Neural progenitor cell (in vitro differentiated cells): Measurements from ENCODE around the gene TFB2M. TPM values are rescaled to one million over a fixed set of nuclear protein-coding genes. Genes with fewer than 3 reads are reported as not detected.

ENCODE experiments used
- DNase-seq: peaks from one replicate; pipeline ENCODE4 v3.0.0-alpha.2; 2016; ENCODE audit warnings: low spot score
- H2AFZ ChIP-seq: fragments of 200-600 bp; sonication (generic); replicated peaks from 2 replicates; pipeline ENCODE4 v1.6.1; 2016; ENCODE audit warnings: antibody characterized with exemption
- H3F3A ChIP-seq: fragments of 200-600 bp; sonication (generic); 2 replicates; pipeline ENCODE4 v1.6.1; 2016; ENCODE audit warnings: antibody characterized with exemption, low read depth
- H3K27ac ChIP-seq: fragments of 200-600 bp; sonication (generic); 2 replicates; pipeline ENCODE4 v1.5.1; 2016; ENCODE audit warnings: mild to moderate bottlenecking
- H3K27me3 ChIP-seq: fragments of 200-600 bp; sonication (generic); 2 replicates; pipeline ENCODE4 v1.6.1; 2016; ENCODE audit warnings: mild to moderate bottlenecking, moderate library complexity
- H3K36me3 ChIP-seq: fragments of 200-600 bp; sonication (generic); 2 replicates; pipeline ENCODE4 v1.5.1; 2016
- H3K4me1 ChIP-seq: fragments of 200-600 bp; sonication (generic); 2 replicates; pipeline ENCODE4 v1.6.1; 2016; ENCODE audit warnings: mixed run types
- H3K4me2 ChIP-seq: fragments of 200-600 bp; sonication (generic); 2 replicates; pipeline ENCODE4 v1.6.1; 2016
- H3K4me3 ChIP-seq: fragments of 200-600 bp; sonication (generic); 2 replicates; pipeline ENCODE4 v1.5.1; 2016
- H3K79me2 ChIP-seq: fragments of 200-600 bp; sonication (generic); 2 replicates; pipeline ENCODE4 v1.6.1; 2016; ENCODE audit warnings: low read depth
- H3K9ac ChIP-seq: fragments of 200-600 bp; sonication (generic); 2 replicates; pipeline ENCODE4 v1.6.1; 2016
- H3K9me3 ChIP-seq: fragments of 200-600 bp; sonication (generic); 2 replicates; pipeline ENCODE4 v1.5.1; 2016; ENCODE audit warnings: low read depth
- H4K20me1 ChIP-seq: fragments of 200-600 bp; sonication (generic); 2 replicates; pipeline ENCODE4 v1.6.1; 2016; ENCODE audit warnings: low read depth
- H3K27ac Mint-ChIP-seq: 3 replicates; pipeline ENCODE4 v1.8.0; 2021; ENCODE audit warnings: mixed read lengths
- H3K27me3 Mint-ChIP-seq: 2 replicates; pipeline ENCODE4 v1.8.0; 2022; ENCODE audit warnings: low read depth, mild to moderate bottlenecking, inconsistent platforms, moderate library complexity, mixed read lengths; ENCODE audit not compliant: insufficient read depth
- H3K36me3 Mint-ChIP-seq: 3 replicates; pipeline ENCODE4 v1.8.0; 2021; ENCODE audit warnings: mixed read lengths
- H3K4me1 Mint-ChIP-seq: 3 replicates; pipeline ENCODE4 v1.8.0; 2021; ENCODE audit warnings: mixed read lengths
- H3K4me3 Mint-ChIP-seq: 3 replicates; pipeline ENCODE4 v1.8.0; 2021; ENCODE audit warnings: mild to moderate bottlenecking, moderate library complexity, mixed read lengths
- H3K9me3 Mint-ChIP-seq: 3 replicates; pipeline ENCODE4 v1.8.0; 2020; ENCODE audit warnings: mixed read lengths
- EZH2 ChIP-seq: fragments of 200-600 bp; sonication (generic); IDR thresholded peaks from 2 replicates; pipeline ENCODE4 v1.6.1; 2017; ENCODE audit warnings: antibody characterized with exemption, mild to moderate bottlenecking, moderate library complexity
- EZH2phosphoT487 ChIP-seq: fragments of 200-600 bp; sonication (generic); IDR thresholded peaks from 2 replicates; pipeline ENCODE4 v1.6.1; 2017; ENCODE audit warnings: antibody characterized with exemption
- total RNA-seq: library from RNA; depleted of rRNA; stranded (reverse); fragments of >200 nt; gene quantifications from 2 replicates; pipeline ENCODE4 v1.2.3, GENCODE V29; 2015; ENCODE audit warnings: low replicate concordance
- TF ChIP-seq, protein P1 (sequence below): fragments of 200-600 bp; sonication (generic); IDR thresholded peaks from 2 replicates; pipeline ENCODE4 v1.5.1; 2017; ENCODE audit warnings: antibody characterized with exemption, mild to moderate bottlenecking

Gene TFB2M
- total RNA-seq, 1 donor from 2014 or later, result 21.1 TPM

GRCh38 chr1:246540738-246541491 lies 25.1 kb downstream of the TFB2M start:
- H3K36me3 ChIP-seq, result peaks cover 4% of the 10 kb centered on the region
- no peak overlapping the region for H3K27ac ChIP-seq
- no peaks in the 10 kb centered on the region for H3K4me1 ChIP-seq
- no peaks in the 10 kb centered on the region for H3K27me3 ChIP-seq
- no peak overlapping the region for H2AFZ ChIP-seq
- H3K4me3 ChIP-seq, result no peak overlapping the region
- no peak for DNase-seq
- no peak overlapping the region for H3K9ac ChIP-seq
- H3K4me3 Mint-ChIP-seq, result no peak overlapping the region
- H3K9me3 Mint-ChIP-seq, result no peaks in the 10 kb centered on the region
- H3K36me3 Mint-ChIP-seq, result peaks cover 13% of the 10 kb centered on the region
- no peaks in the 10 kb centered on the region for H3K79me2 ChIP-seq
- no peaks in the 10 kb centered on the region for H3F3A ChIP-seq
- H3K27ac Mint-ChIP-seq, result no peak overlapping the region
- H3K4me1 Mint-ChIP-seq, result no peaks in the 10 kb centered on the region
- TF ChIP-seq EZH2, result no peak
- no peak for TF ChIP-seq EZH2phosphoT487
- TF ChIP-seq, protein P1, sequence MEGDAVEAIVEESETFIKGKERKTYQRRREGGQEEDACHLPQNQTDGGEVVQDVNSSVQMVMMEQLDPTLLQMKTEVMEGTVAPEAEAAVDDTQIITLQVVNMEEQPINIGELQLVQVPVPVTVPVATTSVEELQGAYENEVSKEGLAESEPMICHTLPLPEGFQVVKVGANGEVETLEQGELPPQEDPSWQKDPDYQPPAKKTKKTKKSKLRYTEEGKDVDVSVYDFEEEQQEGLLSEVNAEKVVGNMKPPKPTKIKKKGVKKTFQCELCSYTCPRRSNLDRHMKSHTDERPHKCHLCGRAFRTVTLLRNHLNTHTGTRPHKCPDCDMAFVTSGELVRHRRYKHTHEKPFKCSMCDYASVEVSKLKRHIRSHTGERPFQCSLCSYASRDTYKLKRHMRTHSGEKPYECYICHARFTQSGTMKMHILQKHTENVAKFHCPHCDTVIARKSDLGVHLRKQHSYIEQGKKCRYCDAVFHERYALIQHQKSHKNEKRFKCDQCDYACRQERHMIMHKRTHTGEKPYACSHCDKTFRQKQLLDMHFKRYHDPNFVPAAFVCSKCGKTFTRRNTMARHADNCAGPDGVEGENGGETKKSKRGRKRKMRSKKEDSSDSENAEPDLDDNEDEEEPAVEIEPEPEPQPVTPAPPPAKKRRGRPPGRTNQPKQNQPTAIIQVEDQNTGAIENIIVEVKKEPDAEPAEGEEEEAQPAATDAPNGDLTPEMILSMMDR, result no peak
- H4K20me1 ChIP-seq, result no peaks in the 10 kb centered on the region
- H3K9me3 ChIP-seq, result no peaks in the 10 kb centered on the region
- peaks cover 2% of the 10 kb centered on the region for H3K27me3 Mint-ChIP-seq
- no peak overlapping the region for H3K4me2 ChIP-seq

DNA sequence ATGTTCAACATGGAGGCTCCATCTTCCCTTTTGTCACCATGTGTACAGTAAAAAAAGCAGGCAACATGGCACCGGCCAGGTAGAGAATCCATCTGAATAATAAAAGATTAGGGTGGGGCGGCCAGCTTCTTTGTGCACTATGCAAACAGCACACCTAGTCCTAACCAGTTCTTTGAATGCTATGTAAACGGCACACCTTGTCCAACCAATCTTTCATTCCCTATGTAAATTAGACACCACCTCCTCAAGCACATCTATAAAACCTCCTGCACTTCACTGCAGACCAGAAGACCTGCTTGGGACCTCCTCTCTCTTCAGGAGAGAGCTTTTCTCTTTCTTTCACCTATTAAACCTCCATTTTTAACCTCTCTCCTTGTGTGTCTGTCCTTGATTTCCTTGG lies 28.2 kb downstream of the TFB2M start:
- Mint-ChIP-seq H3K36me3 (peaks cover 4% of the 10 kb centered on the region), H3K27ac (no peak overlapping the region), H3K9me3 (no peaks in the 10 kb centered on the region), H3K4me1 (no peaks in the 10 kb centered on the region), H3K27me3 (peaks cover 2% of the 10 kb centered on the region), H3K4me3 (no peak overlapping the region)
- DNase-seq, result no peak
- Histone ChIP-seq H3K27me3 (no peaks in the 10 kb centered on the region), H3K9me3 (no peaks in the 10 kb centered on the region), H3K36me3 (no peaks in the 10 kb centered on the region), H3K9ac (no peak overlapping the region), H3K4me2 (no peak overlapping the region), H4K20me1 (no peaks in the 10 kb centered on the region), H3K79me2 (no peaks in the 10 kb centered on the region), H3F3A (no peaks in the 10 kb centered on the region), H3K4me1 (peaks cover 7% of the 10 kb centered on the region), H3K27ac (no peak overlapping the region), H3K4me3 (no peak overlapping the region), H2AFZ (no peak overlapping the region)
- no peak for TF ChIP-seq EZH2
- TF ChIP-seq EZH2phosphoT487, result no peak
- TF ChIP-seq, protein P1, result no peak

DNA sequence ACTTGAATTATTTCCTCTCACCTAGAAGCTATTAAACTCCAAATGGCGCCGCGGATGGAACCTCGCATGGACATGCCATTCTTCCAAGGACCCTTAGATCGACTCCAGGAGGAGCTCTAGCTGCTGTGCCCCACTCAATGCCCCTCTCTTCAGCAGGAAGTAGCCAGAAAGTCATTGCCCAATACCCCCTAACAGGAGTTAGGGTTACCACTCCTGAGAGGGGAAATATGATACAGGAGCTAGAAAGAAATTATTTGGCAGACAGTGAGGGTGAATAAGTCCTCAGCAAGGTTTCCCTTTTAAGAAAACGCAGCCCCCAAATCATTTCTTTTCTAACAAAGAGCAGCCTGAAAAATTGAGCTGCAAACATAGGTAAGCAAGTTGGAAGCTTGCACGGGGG lies 28.6 kb downstream of the TFB2M start:
- Histone ChIP-seq H4K20me1 (no peaks in the 10 kb centered on the region), H3K9ac (no peak overlapping the region), H3K4me2 (no peak overlapping the region), H3K4me3 (no peak overlapping the region), H3F3A (no peaks in the 10 kb centered on the region), H3K36me3 (no peaks in the 10 kb centered on the region), H3K27me3 (no peaks in the 10 kb centered on the region), H2AFZ (no peak overlapping the region), H3K9me3 (no peaks in the 10 kb centered on the region), H3K27ac (no peak overlapping the region), H3K79me2 (no peaks in the 10 kb centered on the region), H3K4me1 (peaks cover 7% of the 10 kb centered on the region)
- no peaks in the 10 kb centered on the region for H3K9me3 Mint-ChIP-seq
- no peak for DNase-seq
- H3K4me1 Mint-ChIP-seq, result no peaks in the 10 kb centered on the region
- H3K4me3 Mint-ChIP-seq, result no peak overlapping the region
- H3K36me3 Mint-ChIP-seq, result peaks cover 4% of the 10 kb centered on the region
- peaks cover 2% of the 10 kb centered on the region for H3K27me3 Mint-ChIP-seq
- TF ChIP-seq, protein P1, result no peak
- TF ChIP-seq EZH2phosphoT487 (no peak), EZH2 (no peak)
- no peak overlapping the region for H3K27ac Mint-ChIP-seq
